Neutrophil (primary cell): ENCODE measurements around the gene PPP1R15B.

Experiments used
- H3K27ac ChIP-seq: fragments of 200-600 bp; sonication (generic); 2 replicates; pipeline ENCODE4 v1.5.1; 2016; ENCODE audit warnings: mild to moderate bottlenecking, moderate library complexity
- H3K27me3 ChIP-seq: fragments of 200-600 bp; sonication (generic); 2 replicates; pipeline ENCODE4 v1.6.0; 2016; ENCODE audit warnings: mild to moderate bottlenecking
- H3K36me3 ChIP-seq: fragments of 200-600 bp; sonication (generic); 2 replicates; pipeline ENCODE4 v1.5.1; 2017
- H3K4me1 ChIP-seq, 2 experiments: fragments of 200-600 bp in 1 of 2; sonication (generic) in 1 of 2; 1 replicate in 1 of 2; 2 replicates in 1 of 2; pipeline versions ENCODE4 v1.5.1 to v1.6.1; 2013 to 2016; ENCODE audit warnings: low read depth in 1 of 2, low read length in 1 of 2, mild to moderate bottlenecking in 1 of 2, moderate library complexity in 1 of 2; ENCODE audit not compliant: control insufficient read depth in 1 of 2, insufficient read depth in 1 of 2
- H3K4me3 ChIP-seq, 2 experiments: fragments of 200-600 bp in 1 of 2; sonication (generic) in 1 of 2; 1 replicate in 1 of 2; 2 replicates in 1 of 2; pipeline ENCODE4 v1.5.1; 2013 to 2016; ENCODE audit warnings: low read depth in 1 of 2, low read length in 1 of 2, mild to moderate bottlenecking in 1 of 2, moderate library complexity in 1 of 2
- H3K9me3 ChIP-seq: fragments of 200-600 bp; sonication (generic); 2 replicates; pipeline ENCODE4 v1.5.1; 2016
- TF ChIP-seq, protein P1 (sequence below): fragments of 200-600 bp; sonication (generic); IDR thresholded peaks from 2 replicates; pipeline ENCODE4 v1.5.1; 2016; ENCODE audit warnings: antibody characterized with exemption

PPP1R15B gene

DNA sequence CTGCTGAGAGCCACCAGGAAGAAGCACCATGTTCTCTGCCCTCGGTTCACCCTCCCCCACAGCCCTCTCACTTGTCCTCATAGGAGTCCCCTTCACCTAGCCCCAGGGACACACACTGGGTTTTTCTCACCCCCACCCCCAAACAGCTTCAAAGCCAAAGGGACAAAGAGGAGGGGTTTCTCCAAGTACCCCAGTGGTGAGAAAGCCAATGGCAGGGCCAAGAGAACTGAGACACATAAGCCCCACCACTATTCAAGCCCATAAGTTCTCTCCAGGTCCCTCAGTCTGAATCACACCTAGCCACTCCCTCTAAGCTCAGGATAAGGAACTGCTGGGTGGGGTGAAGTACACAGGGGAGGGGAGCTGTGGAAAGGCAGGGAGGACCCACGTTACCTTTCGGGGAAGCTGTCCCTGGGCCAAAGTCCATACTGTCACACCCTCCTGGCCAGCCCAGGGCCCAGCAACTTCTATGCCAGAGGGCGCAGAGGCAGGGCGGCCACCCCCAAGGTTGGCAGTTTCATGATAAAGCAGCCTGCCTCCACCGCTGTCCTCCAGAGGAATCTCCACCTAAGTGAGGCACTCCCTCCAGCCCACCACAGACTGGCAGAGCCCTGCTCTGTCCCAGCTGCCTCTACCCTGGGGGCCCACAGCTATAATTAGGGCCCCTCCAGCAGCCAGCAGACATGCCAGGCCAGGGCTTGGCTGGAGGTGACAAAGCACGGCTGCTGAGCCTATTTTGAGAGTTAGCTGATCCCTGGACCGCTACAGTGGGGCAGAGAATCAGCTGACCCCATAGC is 39.0 kb upstream of the PPP1R15B start:
- Histone ChIP-seq H3K27me3 (peaks cover 5% of the 10 kb centered on the region), H3K9me3 (no peaks in the 10 kb centered on the region), H3K27ac (no peak overlapping the region), H3K4me3 (no peak overlapping the region), H3K4me1 (no peaks in the 10 kb centered on the region), H3K36me3 (no peaks in the 10 kb centered on the region)
- TF ChIP-seq, protein P1, sequence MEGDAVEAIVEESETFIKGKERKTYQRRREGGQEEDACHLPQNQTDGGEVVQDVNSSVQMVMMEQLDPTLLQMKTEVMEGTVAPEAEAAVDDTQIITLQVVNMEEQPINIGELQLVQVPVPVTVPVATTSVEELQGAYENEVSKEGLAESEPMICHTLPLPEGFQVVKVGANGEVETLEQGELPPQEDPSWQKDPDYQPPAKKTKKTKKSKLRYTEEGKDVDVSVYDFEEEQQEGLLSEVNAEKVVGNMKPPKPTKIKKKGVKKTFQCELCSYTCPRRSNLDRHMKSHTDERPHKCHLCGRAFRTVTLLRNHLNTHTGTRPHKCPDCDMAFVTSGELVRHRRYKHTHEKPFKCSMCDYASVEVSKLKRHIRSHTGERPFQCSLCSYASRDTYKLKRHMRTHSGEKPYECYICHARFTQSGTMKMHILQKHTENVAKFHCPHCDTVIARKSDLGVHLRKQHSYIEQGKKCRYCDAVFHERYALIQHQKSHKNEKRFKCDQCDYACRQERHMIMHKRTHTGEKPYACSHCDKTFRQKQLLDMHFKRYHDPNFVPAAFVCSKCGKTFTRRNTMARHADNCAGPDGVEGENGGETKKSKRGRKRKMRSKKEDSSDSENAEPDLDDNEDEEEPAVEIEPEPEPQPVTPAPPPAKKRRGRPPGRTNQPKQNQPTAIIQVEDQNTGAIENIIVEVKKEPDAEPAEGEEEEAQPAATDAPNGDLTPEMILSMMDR, result no peak

DNA sequence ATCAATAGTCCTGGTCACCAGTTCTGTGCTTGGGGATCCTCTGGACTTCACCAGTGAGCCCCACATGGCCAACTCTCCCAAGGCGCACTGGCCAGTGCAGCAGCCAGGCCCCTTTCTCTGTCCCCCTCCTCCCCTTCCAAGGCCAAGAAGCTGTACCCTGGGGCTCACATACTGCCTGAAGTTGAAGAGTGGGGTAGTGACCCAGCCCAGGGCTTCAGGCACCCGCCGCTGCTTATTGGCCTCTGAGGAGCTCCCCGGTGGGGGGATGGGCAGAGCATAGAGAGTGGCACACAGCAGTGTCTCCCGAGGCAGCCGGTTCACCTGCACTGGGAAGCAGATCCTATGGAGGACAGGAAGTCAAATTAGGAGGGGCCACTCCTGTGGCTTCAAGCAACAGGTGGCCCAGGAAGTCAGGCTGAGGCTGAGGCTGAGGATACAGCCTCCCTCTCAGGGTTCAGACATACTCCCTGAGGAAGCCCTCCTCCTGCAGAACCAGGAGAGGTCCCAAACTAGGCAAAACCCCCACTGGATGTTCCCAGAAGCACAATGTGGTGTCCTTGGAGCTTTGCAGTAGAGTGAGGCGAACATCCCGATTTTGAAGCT is 38.2 kb upstream of the PPP1R15B start:
- Histone ChIP-seq H3K9me3 (no peaks in the 10 kb centered on the region), H3K4me3 (no peak overlapping the region), H3K27ac (no peak overlapping the region), H3K27me3 (peaks cover 5% of the 10 kb centered on the region), H3K36me3 (no peaks in the 10 kb centered on the region), H3K4me1 (no peaks in the 10 kb centered on the region)
- TF ChIP-seq, protein P1, result no peak

DNA sequence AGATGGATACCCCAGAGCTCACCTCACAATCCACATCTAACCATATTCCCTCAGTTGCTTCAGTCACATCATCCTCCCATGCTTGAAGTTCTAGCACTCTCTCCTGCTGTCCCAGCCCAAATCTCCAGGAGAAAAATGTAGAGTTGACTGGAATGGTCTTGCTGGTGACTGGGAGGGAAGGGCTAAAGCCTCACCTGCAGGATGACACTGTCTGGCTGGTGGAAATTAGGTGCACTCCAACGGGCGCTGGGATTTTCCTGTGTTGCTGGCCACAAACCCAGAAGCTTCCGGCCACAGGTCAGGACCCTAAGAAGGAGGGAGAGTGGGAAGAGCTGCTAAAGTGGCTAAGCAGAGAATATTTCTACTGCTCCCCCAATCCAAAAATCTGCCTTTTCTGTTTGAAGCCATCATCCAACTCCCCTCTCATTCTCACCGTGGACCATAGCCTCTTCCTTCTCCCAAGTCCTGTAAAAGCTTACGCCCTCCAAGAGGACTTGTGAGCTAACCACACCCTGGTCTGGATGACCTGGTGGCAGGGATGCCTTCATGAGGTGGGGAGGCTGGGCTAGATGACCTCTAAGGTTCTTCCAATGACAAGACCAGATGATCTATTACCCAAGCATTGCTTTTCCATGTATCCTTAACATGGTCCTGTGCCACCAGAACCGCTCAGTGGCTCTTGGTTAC is 37.5 kb upstream of the PPP1R15B start:
- Histone ChIP-seq H3K4me3 (no peak overlapping the region), H3K27ac (no peak overlapping the region), H3K36me3 (no peaks in the 10 kb centered on the region), H3K9me3 (no peaks in the 10 kb centered on the region), H3K4me1 (no peaks in the 10 kb centered on the region), H3K27me3 (peaks cover 5% of the 10 kb centered on the region)
- TF ChIP-seq, protein P1, result no peak

DNA sequence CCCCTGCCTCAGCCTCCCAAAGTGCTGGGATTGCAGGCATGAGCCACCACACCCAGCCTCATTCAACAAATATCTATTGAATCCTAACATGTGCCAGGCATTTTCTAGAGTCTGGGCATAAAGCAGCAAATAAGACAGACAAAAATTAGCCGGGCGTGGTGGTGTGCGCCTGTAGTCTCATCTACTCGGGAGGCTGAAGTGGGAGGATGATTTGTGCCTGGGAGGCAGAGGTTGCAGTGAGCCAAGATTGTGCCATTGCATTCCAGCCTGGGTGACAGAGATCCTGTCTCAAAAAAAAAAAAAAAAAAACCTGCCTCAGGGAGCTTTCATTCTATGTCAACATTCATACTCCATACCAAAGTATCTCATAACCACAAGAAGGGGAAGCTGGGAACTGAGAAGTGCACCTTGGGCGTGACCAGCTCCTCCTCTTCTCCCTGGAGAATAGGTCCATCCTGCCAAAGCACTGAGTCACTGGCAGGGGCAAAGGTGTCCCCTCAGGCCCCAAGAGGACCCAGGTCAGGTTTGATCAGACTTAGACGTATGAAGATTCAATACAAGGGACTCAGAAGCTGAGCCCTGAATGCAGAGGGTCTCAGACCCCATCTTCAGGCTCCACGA is 36.8 kb upstream of the PPP1R15B start:
- Histone ChIP-seq H3K27me3 (peaks cover 5% of the 10 kb centered on the region), H3K27ac (no peak overlapping the region), H3K4me3 (no peak overlapping the region), H3K36me3 (no peaks in the 10 kb centered on the region), H3K4me1 (no peaks in the 10 kb centered on the region), H3K9me3 (no peaks in the 10 kb centered on the region)
- TF ChIP-seq, protein P1, result no peak

DNA sequence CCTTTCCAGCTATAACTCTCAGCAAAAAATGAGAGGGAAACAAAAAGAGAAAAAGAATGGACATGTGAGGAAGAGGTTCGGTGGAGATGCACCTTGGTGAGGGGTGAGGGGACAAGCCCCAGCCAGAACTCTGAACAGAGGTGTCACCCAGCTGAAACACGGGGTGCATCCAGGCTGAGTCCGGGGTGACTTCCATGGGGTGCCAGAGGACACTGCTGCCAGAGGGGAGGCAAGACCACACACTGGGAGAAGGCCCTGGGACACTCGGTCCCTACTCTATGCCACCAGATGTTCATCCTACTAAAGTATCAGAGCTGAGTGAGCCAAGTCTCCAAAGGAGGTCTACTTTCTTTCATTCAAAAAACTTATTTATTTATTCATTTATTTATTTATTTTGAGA is 36.1 kb upstream of the PPP1R15B start:
- Histone ChIP-seq H3K36me3 (no peaks in the 10 kb centered on the region), H3K4me3 (no peak overlapping the region), H3K27ac (no peak overlapping the region), H3K27me3 (no peaks in the 10 kb centered on the region), H3K9me3 (no peaks in the 10 kb centered on the region), H3K4me1 (no peaks in the 10 kb centered on the region)
- TF ChIP-seq, protein P1, result no peak
